Neural progenitor cell (in vitro differentiated cells): ENCODE data around the gene BMPER. TPM values are rescaled to one million over a fixed set of nuclear protein-coding genes. Genes with fewer than 3 reads are reported as not detected.

Experiments
- DNase-seq: peaks from one replicate; pipeline ENCODE4 v3.0.0-alpha.2; 2016; ENCODE audit warnings: low spot score
- H2AFZ ChIP-seq: fragments of 200-600 bp; sonication (generic); replicated peaks from 2 replicates; pipeline ENCODE4 v1.6.1; 2016; ENCODE audit warnings: antibody characterized with exemption
- H3F3A ChIP-seq: fragments of 200-600 bp; sonication (generic); 2 replicates; pipeline ENCODE4 v1.6.1; 2016; ENCODE audit warnings: antibody characterized with exemption, low read depth
- H3K27ac ChIP-seq: fragments of 200-600 bp; sonication (generic); 2 replicates; pipeline ENCODE4 v1.5.1; 2016; ENCODE audit warnings: mild to moderate bottlenecking
- H3K27me3 ChIP-seq: fragments of 200-600 bp; sonication (generic); 2 replicates; pipeline ENCODE4 v1.6.1; 2016; ENCODE audit warnings: mild to moderate bottlenecking, moderate library complexity
- H3K36me3 ChIP-seq: fragments of 200-600 bp; sonication (generic); 2 replicates; pipeline ENCODE4 v1.5.1; 2016
- H3K4me1 ChIP-seq: fragments of 200-600 bp; sonication (generic); 2 replicates; pipeline ENCODE4 v1.6.1; 2016; ENCODE audit warnings: mixed run types
- H3K4me2 ChIP-seq: fragments of 200-600 bp; sonication (generic); 2 replicates; pipeline ENCODE4 v1.6.1; 2016
- H3K4me3 ChIP-seq: fragments of 200-600 bp; sonication (generic); 2 replicates; pipeline ENCODE4 v1.5.1; 2016
- H3K79me2 ChIP-seq: fragments of 200-600 bp; sonication (generic); 2 replicates; pipeline ENCODE4 v1.6.1; 2016; ENCODE audit warnings: low read depth
- H3K9ac ChIP-seq: fragments of 200-600 bp; sonication (generic); 2 replicates; pipeline ENCODE4 v1.6.1; 2016
- H3K9me3 ChIP-seq: fragments of 200-600 bp; sonication (generic); 2 replicates; pipeline ENCODE4 v1.5.1; 2016; ENCODE audit warnings: low read depth
- H4K20me1 ChIP-seq: fragments of 200-600 bp; sonication (generic); 2 replicates; pipeline ENCODE4 v1.6.1; 2016; ENCODE audit warnings: low read depth
- H3K27ac Mint-ChIP-seq: 3 replicates; pipeline ENCODE4 v1.8.0; 2021; ENCODE audit warnings: mixed read lengths
- H3K27me3 Mint-ChIP-seq: 2 replicates; pipeline ENCODE4 v1.8.0; 2022; ENCODE audit warnings: low read depth, mild to moderate bottlenecking, inconsistent platforms, moderate library complexity, mixed read lengths; ENCODE audit not compliant: insufficient read depth
- H3K36me3 Mint-ChIP-seq: 3 replicates; pipeline ENCODE4 v1.8.0; 2021; ENCODE audit warnings: mixed read lengths
- H3K4me1 Mint-ChIP-seq: 3 replicates; pipeline ENCODE4 v1.8.0; 2021; ENCODE audit warnings: mixed read lengths
- H3K4me3 Mint-ChIP-seq: 3 replicates; pipeline ENCODE4 v1.8.0; 2021; ENCODE audit warnings: mild to moderate bottlenecking, moderate library complexity, mixed read lengths
- H3K9me3 Mint-ChIP-seq: 3 replicates; pipeline ENCODE4 v1.8.0; 2020; ENCODE audit warnings: mixed read lengths
- CTCF ChIP-seq: fragments of 200-600 bp; sonication (generic); IDR thresholded peaks from 2 replicates; pipeline ENCODE4 v1.5.1; 2017; ENCODE audit warnings: antibody characterized with exemption, mild to moderate bottlenecking
- EZH2 ChIP-seq: fragments of 200-600 bp; sonication (generic); IDR thresholded peaks from 2 replicates; pipeline ENCODE4 v1.6.1; 2017; ENCODE audit warnings: antibody characterized with exemption, mild to moderate bottlenecking, moderate library complexity
- EZH2phosphoT487 ChIP-seq: fragments of 200-600 bp; sonication (generic); IDR thresholded peaks from 2 replicates; pipeline ENCODE4 v1.6.1; 2017; ENCODE audit warnings: antibody characterized with exemption
- total RNA-seq: library from RNA; depleted of rRNA; stranded (reverse); fragments of >200 nt; gene quantifications from 2 replicates; pipeline ENCODE4 v1.2.3, GENCODE V29; 2015; ENCODE audit warnings: low replicate concordance

Gene BMPER
- total RNA-seq, 1 donor from 2014 or later, result 1.2 TPM

GRCh38 chr7:33965183-33965744 lies 59.9 kb downstream of the BMPER start:
- Histone ChIP-seq H3K4me2 (no peak overlapping the region), H3K27ac (no peak overlapping the region), H3K27me3 (no peaks in the 10 kb centered on the region), H3K79me2 (no peaks in the 10 kb centered on the region), H3K36me3 (no peaks in the 10 kb centered on the region), H3K9me3 (no peaks in the 10 kb centered on the region), H3K4me3 (no peak overlapping the region), H2AFZ (no peak overlapping the region), H3K9ac (no peak overlapping the region), H3K4me1 (peaks cover 2% of the 10 kb centered on the region), H3F3A (no peaks in the 10 kb centered on the region), H4K20me1 (no peaks in the 10 kb centered on the region)
- Mint-ChIP-seq H3K4me3 (no peak overlapping the region), H3K27ac (no peak overlapping the region), H3K36me3 (no peaks in the 10 kb centered on the region), H3K9me3 (no peaks in the 10 kb centered on the region), H3K27me3 (no peaks in the 10 kb centered on the region), H3K4me1 (peaks cover 29% of the 10 kb centered on the region)
- TF ChIP-seq EZH2phosphoT487, result no peak
- TF ChIP-seq EZH2, result no peak
- TF ChIP-seq CTCF, result no peak
- no peak for DNase-seq

- no peaks in the 10 kb centered on the region for H4K20me1 ChIP-seq
- Mint-ChIP-seq H3K27me3 (no peaks in the 10 kb centered on the region), H3K27ac (no peak overlapping the region), H3K4me3 (no peak overlapping the region), H3K4me1 (peaks cover 37% of the 10 kb centered on the region), H3K36me3 (no peaks in the 10 kb centered on the region), H3K9me3 (no peaks in the 10 kb centered on the region)
- H3K9ac ChIP-seq, result no peak overlapping the region
- H3K9me3 ChIP-seq, result no peaks in the 10 kb centered on the region
- TF ChIP-seq CTCF, result no peak
- no peak for TF ChIP-seq EZH2
- TF ChIP-seq EZH2phosphoT487, result no peak
- peaks cover 13% of the 10 kb centered on the region for H3K4me1 ChIP-seq
- no peaks in the 10 kb centered on the region for H3K79me2 ChIP-seq
- H3K27me3 ChIP-seq, result no peaks in the 10 kb centered on the region
- no peak overlapping the region for H3K4me2 ChIP-seq
- no peaks in the 10 kb centered on the region for H3K36me3 ChIP-seq
- H3K27ac ChIP-seq, result no peak overlapping the region
- H3F3A ChIP-seq, result peaks cover 7% of the 10 kb centered on the region
- no peak overlapping the region for H3K4me3 ChIP-seq
- DNase-seq, result no peak
- no peak overlapping the region for H2AFZ ChIP-seq
Observed at GRCh38 chr7:33968591-33968990, 63.3 kb downstream of the BMPER start.

GRCh38 chr7:33970536-33970935 lies 65.2 kb downstream of the BMPER start:
- no peaks in the 10 kb centered on the region for H3K36me3 Mint-ChIP-seq
- no peak overlapping the region for H3K4me3 ChIP-seq
- H4K20me1 ChIP-seq, result no peaks in the 10 kb centered on the region
- H3K9ac ChIP-seq, result no peak overlapping the region
- no peak overlapping the region for H3K4me2 ChIP-seq
- H2AFZ ChIP-seq, result no peak overlapping the region
- no peaks in the 10 kb centered on the region for H3K36me3 ChIP-seq
- DNase-seq, result no peak
- no peaks in the 10 kb centered on the region for H3K27me3 Mint-ChIP-seq
- no peak overlapping the region for H3K27ac Mint-ChIP-seq
- H3K79me2 ChIP-seq, result no peaks in the 10 kb centered on the region
- H3K4me1 ChIP-seq, result peaks cover 13% of the 10 kb centered on the region
- H3K27me3 ChIP-seq, result no peaks in the 10 kb centered on the region
- H3K4me3 Mint-ChIP-seq, result no peak overlapping the region
- peaks cover 7% of the 10 kb centered on the region for H3F3A ChIP-seq
- no peaks in the 10 kb centered on the region for H3K9me3 Mint-ChIP-seq
- H3K27ac ChIP-seq, result no peak overlapping the region
- peaks cover 21% of the 10 kb centered on the region for H3K4me1 Mint-ChIP-seq
- no peak for TF ChIP-seq EZH2phosphoT487
- no peak for TF ChIP-seq EZH2
- TF ChIP-seq CTCF, result no peak
- no peaks in the 10 kb centered on the region for H3K9me3 ChIP-seq
